GM12878 (cell line): Measurements from ENCODE around the gene ANO2. TPM values are rescaled to one million over a fixed set of nuclear protein-coding genes. Genes with fewer than 3 reads are reported as not detected.

ENCODE experiments used
- ATAC-seq: fragments of 200-7000 bp; cut with Tn5 transposase; 3 replicates; pipeline ENCODE4 v1.9.1; 2020; ENCODE audit warnings: mild to moderate bottlenecking, moderate library complexity
- BruUV-seq: library from RNA; stranded (reverse); fragments of 400-500 nt; replicated peaks from 2 replicates; lab custom pipeline; 2021; lab: Mats Ljungman, UMichigan
- CTCF ChIA-PET: fragments of 300-600 bp; sonication (Branson Sonifier 250); formaldehyde crosslinking; extraction: SDS; loops from one replicate; lab custom pipeline; 2021; ENCODE audit warnings: inconsistent platforms; lab: Yijun Ruan, JAX
- POLR2A ChIA-PET: fragments of 350-600 bp; formaldehyde crosslinking; extraction: SDS; loops from one replicate; lab custom pipeline; 2021; ENCODE audit warnings: inconsistent platforms; lab: Charles Lee
- RAD21 ChIA-PET: fragments of 300-600 bp; sonication (Branson Sonifier 250); formaldehyde crosslinking; loops from one replicate; lab custom pipeline; 2023; ENCODE audit warnings: antibody characterized with exemption; ENCODE audit not compliant: unreplicated experiment; lab: Charles Lee
- SMC1A ChIA-PET: fragments of 300-600 bp; sonication (Branson Sonifier 250); formaldehyde crosslinking; loops from one replicate; lab custom pipeline; 2023; ENCODE audit not compliant: unreplicated experiment, uncharacterized antibody; lab: Charles Lee
- DNase-seq: peaks from one replicate; pipeline ENCODE4 v3.0.0-alpha.2; 2011; ENCODE audit warnings: low read depth, low spot score
- FAIRE-seq: peaks from 3 replicates; lab custom pipeline; 2011; peaks lifted over from hg19 to GRCh38; lab: Jason Lieb, UNC
- H2AFZ ChIP-seq: 2 replicates; pipeline ENCODE4 v1.6.0; 2011; ENCODE audit warnings: low read depth, low read length, control low read depth; ENCODE audit not compliant: control insufficient read depth
- H3K27ac ChIP-seq: 2 replicates; pipeline ENCODE4 v1.5.1; 2011; ENCODE audit warnings: control low read depth; ENCODE audit not compliant: control insufficient read depth, insufficient read depth
- H3K27me3 ChIP-seq, 2 experiments: replicated peaks in 1 of 2; 2 replicates each; pipeline versions ENCODE4 v1.6.0 to v1.6.1; 2011; ENCODE audit warnings: low read length in 1 of 2; ENCODE audit not compliant: control insufficient read depth in 2 of 2, insufficient read depth in 2 of 2
- H3K36me3 ChIP-seq, 2 experiments: 2 replicates each; pipeline ENCODE4 v1.5.1; 2011; ENCODE audit warnings: low read length in 1 of 2; ENCODE audit not compliant: control insufficient read depth in 2 of 2, insufficient read depth in 2 of 2
- H3K4me1 ChIP-seq: 2 replicates; pipeline ENCODE4 v1.6.1; 2011; ENCODE audit warnings: mild to moderate bottlenecking, low read length, moderate library complexity, mixed read lengths; ENCODE audit not compliant: control insufficient read depth, insufficient read depth
- H3K4me2 ChIP-seq: 2 replicates; pipeline ENCODE4 v1.6.0; 2011; ENCODE audit warnings: control low read depth; ENCODE audit not compliant: control insufficient read depth, insufficient read depth
- H3K4me3 ChIP-seq: fragments of 200-600 bp; sonication (generic); 2 replicates; pipeline ENCODE4 v1.5.1; 2016
- H3K79me2 ChIP-seq: 2 replicates; pipeline ENCODE4 v1.6.0; 2011; ENCODE audit warnings: low read length; ENCODE audit not compliant: control insufficient read depth, insufficient read depth
- H3K9ac ChIP-seq: 2 replicates; pipeline ENCODE4 v1.8.0; 2011; ENCODE audit warnings: low read length, control low read depth, mixed read lengths; ENCODE audit not compliant: control insufficient read depth, insufficient read depth
- H3K9me3 ChIP-seq: replicated peaks from 3 replicates; pipeline ENCODE4 v1.5.1; 2011; ENCODE audit warnings: mild to moderate bottlenecking, low read length; ENCODE audit not compliant: control insufficient read depth, insufficient read depth
- H4K20me1 ChIP-seq: 2 replicates; pipeline ENCODE4 v1.6.0; 2011; ENCODE audit not compliant: control insufficient read depth, insufficient read depth
- E2F8 ChIP-seq: fragments of 450-650 bp; IDR thresholded peaks from 2 replicates; pipeline ENCODE4 v1.6.1; 2018; ENCODE audit warnings: mild to moderate bottlenecking, low read depth, moderate library complexity; ENCODE audit not compliant: partially characterized antibody
- FOXM1 ChIP-seq: IDR thresholded peaks from 2 replicates; pipeline ENCODE4 v1.6.1; 2012; ENCODE audit warnings: low read depth, mild to moderate bottlenecking, inconsistent platforms, low read length, moderate library complexity
- IKZF1 ChIP-seq: fragments of 450-650 bp; conservative IDR thresholded peaks from 2 replicates; pipeline ENCODE4 v1.6.1; 2017; ENCODE audit warnings: antibody characterized with exemption, mild to moderate bottlenecking
- IRF3 ChIP-seq: fragments of 450-650 bp; IDR thresholded peaks from 2 replicates; pipeline ENCODE4 v1.6.1; 2014; ENCODE audit warnings: mild to moderate bottlenecking
- JUNB ChIP-seq: IDR thresholded peaks from 2 replicates; pipeline ENCODE4 v1.6.1; 2016; ENCODE audit warnings: antibody characterized with exemption, mild to moderate bottlenecking
- KAT2A ChIP-seq: conservative IDR thresholded peaks from 2 replicates; pipeline ENCODE4 v1.6.1; 2011; ENCODE audit warnings: low read depth, low read length; ENCODE audit not compliant: control insufficient read depth
- LARP7 ChIP-seq: fragments of 450-650 bp; IDR thresholded peaks from 2 replicates; pipeline ENCODE4 v1.6.1; 2017; ENCODE audit warnings: mild to moderate bottlenecking
- RELA ChIP-seq: fragments of 450-650 bp; IDR thresholded peaks from 2 replicates; pipeline ENCODE4 v1.8.0; 2014; ENCODE audit warnings: borderline replicate concordance; ENCODE audit not compliant: partially characterized antibody
- SP1 ChIP-seq: IDR thresholded peaks from one replicate; pipeline ENCODE4 v1.6.1; 2011; ENCODE audit warnings: low read depth, low read length
- WRNIP1 ChIP-seq: IDR thresholded peaks from 2 replicates; pipeline ENCODE4 v1.6.1; 2011; ENCODE audit warnings: low read depth, low read length, improper control_type of control experiment, borderline replicate concordance
- ZNF384 ChIP-seq: IDR thresholded peaks from 2 replicates; pipeline ENCODE4 v1.6.1; 2012; ENCODE audit warnings: low read depth, mild to moderate bottlenecking, low read length, improper control_type of control experiment, borderline replicate concordance
- WGBS: methylation state at CpG from one replicate; pipeline ENCODE4 v1.1.6; 2016; ENCODE audit warnings: low lambda C conversion rate; ENCODE audit not compliant: insufficient replicate concordance, insufficient coverage; ENCODE audit errors: missing lambda C conversion rate; 5-methylcytosine and 5-hydroxymethylcytosine counted together
- in situ Hi-C: fragments of 300-500 bp; cut with MboI; formaldehyde crosslinking; loops from 9 replicates; pipeline ENCODE4 v1.14.3; 2018; ENCODE audit warnings: mixed read lengths
- intact Hi-C: fragments of 100-400 bp; cut with micrococcal nuclease; formaldehyde crosslinking; loops from one replicate; pipeline ENCODE4 v1.14.2; 2022; ENCODE audit not compliant: unreplicated experiment
- polyA plus RNA-seq, 11 experiments: library from polyadenylated mRNA; depleted of rRNA in 4 of 11; unstranded in 6 of 11; stranded (reverse) in 5 of 11; fragments of >200 nt; fragmentation: Nextera tagmentation in 4 of 11; fragmentation: Illumina TruSeq in 1 of 11; extraction: Ambion mirVana in 4 of 11; extraction: Trizol in 1 of 11; gene quantifications; 1 replicate in 1 of 11; 2 replicates in 10 of 11; pipeline versions ENCODE4 v1.2.1 to v1.2.3, GENCODE V29; 2011 to 2016; ENCODE audit warnings: inconsistent platforms in 2 of 11, missing spikeins in 2 of 11, low read depth in 1 of 11
- total RNA-seq, 4 experiments: library from RNA; depleted of rRNA in 3 of 4; stranded (reverse); fragments of >200 nt in 3 of 4; fragmentation: Illumina TruSeq in 1 of 4; extraction: Trizol in 1 of 4; gene quantifications; 2 replicates each; pipeline versions ENCODE4 v1.2.1 to v1.2.3, GENCODE V29; 2013 to 2021
- TF ChIP-seq, protein P1 (sequence below): IDR thresholded peaks from 2 replicates; pipeline ENCODE4 v1.6.1; 2011; ENCODE audit warnings: borderline replicate concordance, low read depth, mild to moderate bottlenecking, moderate library complexity, low read length; ENCODE audit not compliant: insufficient read depth, poor library complexity, severe bottlenecking

Gene ANO2
- total and polyA plus RNA-seq, 10 of the 15 experiments (the other 5 are each of a cell fraction or from before 2014, with no cell fraction given) = not detected

DNA sequence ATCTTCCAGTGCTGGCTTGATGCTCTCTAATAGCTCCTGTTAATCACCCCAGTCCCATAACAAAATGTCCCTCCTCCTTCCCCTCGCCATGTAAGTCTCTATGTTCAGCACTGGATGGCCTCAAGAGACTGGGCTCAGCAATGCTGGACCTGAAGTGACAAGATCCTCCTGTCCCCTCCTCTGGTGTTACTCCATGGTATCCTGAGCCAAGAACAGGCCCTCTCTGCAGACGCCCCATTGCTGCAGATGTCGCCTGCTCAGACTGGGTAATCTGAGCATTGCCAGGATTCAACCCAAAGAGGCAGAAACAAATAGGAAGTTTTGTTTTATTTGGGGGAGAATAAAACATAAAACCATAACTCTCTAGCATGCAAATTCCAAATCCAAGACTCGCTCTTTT is 363.4 kb downstream of the ANO2 start (continued):
- no peak for TF ChIP-seq FOXM1

GRCh38 chr12:5581019-5581418 is 364.0 kb downstream of the ANO2 start:
- in situ Hi-C loops (no loop called here), intact Hi-C loops (no loop called here)

More at GRCh38 chr12:5581019-5581418, 364.0 kb downstream of the ANO2 start:
- H4K20me1 ChIP-seq = no peaks in the 10 kb centered on the region
- no peak overlapping the region for H2AFZ ChIP-seq
- no peaks in the 10 kb centered on the region for H3K36me3 ChIP-seq
- no peak overlapping the region for H3K4me2 ChIP-seq
- TF ChIP-seq IRF3 (no peak), LARP7 (no peak), JUNB (no peak), ZNF384 (no peak), IKZF1 (no peak), SP1 (no peak), WRNIP1 (no peak), E2F8 (no peak), RELA (no peak), KAT2A (no peak)
- TF ChIP-seq, protein P1, sequence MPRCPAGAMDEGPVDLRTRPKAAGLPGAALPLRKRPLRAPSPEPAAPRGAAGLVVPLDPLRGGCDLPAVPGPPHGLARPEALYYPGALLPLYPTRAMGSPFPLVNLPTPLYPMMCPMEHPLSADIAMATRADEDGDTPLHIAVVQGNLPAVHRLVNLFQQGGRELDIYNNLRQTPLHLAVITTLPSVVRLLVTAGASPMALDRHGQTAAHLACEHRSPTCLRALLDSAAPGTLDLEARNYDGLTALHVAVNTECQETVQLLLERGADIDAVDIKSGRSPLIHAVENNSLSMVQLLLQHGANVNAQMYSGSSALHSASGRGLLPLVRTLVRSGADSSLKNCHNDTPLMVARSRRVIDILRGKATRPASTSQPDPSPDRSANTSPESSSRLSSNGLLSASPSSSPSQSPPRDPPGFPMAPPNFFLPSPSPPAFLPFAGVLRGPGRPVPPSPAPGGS = no peak
- H3K9ac ChIP-seq = no peak overlapping the region
- ATAC-seq (no peak), FAIRE-seq (no peak), DNase-seq (no peak)
- WGBS = 6% methylated on average over 3 of the region's 3 CpGs
- H3K27me3 ChIP-seq = peaks cover 0 to 3% of the 10 kb centered on the region in 2 experiments; a peak in 3 of 4 replicates
- ChIA-PET CTCF (no interaction called here), POLR2A (no interaction called here), SMC1A (no interaction called here), RAD21 (no interaction called here)
- H3K4me3 ChIP-seq = no peak overlapping the region
- no peaks in the 10 kb centered on the region for H3K79me2 ChIP-seq
- H3K9me3 ChIP-seq = no peaks in the 10 kb centered on the region
- no peaks in the 10 kb centered on the region for H3K4me1 ChIP-seq
- no TSS peak for BruUV-seq
- H3K27ac ChIP-seq = no peak overlapping the region
